ENCODE data around the gene NEK6.
"Not testable (repeated sequence)": the region's sequence is repeated elsewhere in the genome, so short reads cannot be mapped to it uniquely, and the experiment has no call there.

Gene NEK6

GRCh38 chr9:124228516-124228915 lies 29.2 kb upstream of the NEK6 start:
- DNase-seq (ENCODE audit: low spot score) = no peak

GRCh38 chr9:124231095-124231737 lies 26.5 kb upstream of the NEK6 start:
- DNase-seq (ENCODE audit: low spot score) = no peak

- no peak for DNase-seq (ENCODE audit: low spot score)
Measured at GRCh38 chr9:124238546-124239140, 19.1 kb upstream of the NEK6 start.

GRCh38 chr9:124239249-124240073 lies 18.3 kb upstream of the NEK6 start:
- DNase-seq (ENCODE audit: low spot score) = no peak

- DNase-seq (ENCODE audit: low spot score) = no peak
Measured at GRCh38 chr9:124242331-124243194, 15.2 kb upstream of the NEK6 start.

GRCh38 chr9:124247393-124247792 lies 10.4 kb upstream of the NEK6 start:
- DNase-seq (ENCODE audit: low spot score) = not testable (repeated sequence)

GRCh38 chr9:124248066-124248465 lies 9.7 kb upstream of the NEK6 start:
- no peak for DNase-seq (ENCODE audit: low spot score)

GRCh38 chr9:124248960-124249359 lies 8.8 kb upstream of the NEK6 start:
- no peak for DNase-seq (ENCODE audit: low spot score)

- no peak for DNase-seq (ENCODE audit: low spot score)
Measured at GRCh38 chr9:124251204-124251603, 6.5 kb upstream of the NEK6 start.

- no peak for DNase-seq (ENCODE audit: low spot score)
Measured at GRCh38 chr9:124251605-124252378, 6.0 kb upstream of the NEK6 start.

- not testable (repeated sequence) for DNase-seq (ENCODE audit: low spot score)
Measured at GRCh38 chr9:124252878-124253277, 4.9 kb upstream of the NEK6 start.

GRCh38 chr9:124254261-124254682 lies 3.5 kb upstream of the NEK6 start:
- no peak for DNase-seq (ENCODE audit: low spot score)

GRCh38 chr9:124255222-124255621 lies 2.5 kb upstream of the NEK6 start:
- no peak for DNase-seq (ENCODE audit: low spot score)

- DNase-seq (ENCODE audit: low spot score) = no peak
Measured at GRCh38 chr9:124256517-124257069, 1.2 kb upstream of the NEK6 start.

- no peak for DNase-seq (ENCODE audit: low spot score)
Measured at GRCh38 chr9:124257070-124257843, 492 bp upstream of the NEK6 start.

- no peak for DNase-seq (ENCODE audit: low spot score)
Measured at GRCh38 chr9:124258607-124259157, 933 bp downstream of the NEK6 start.

GRCh38 chr9:124259158-124259808 lies 1.5 kb downstream of the NEK6 start:
- no peak for DNase-seq (ENCODE audit: low spot score)

GRCh38 chr9:124260769-124261603 lies 3.2 kb downstream of the NEK6 start:
- DNase-seq (ENCODE audit: low spot score) = no peak

All from globus pallidus (tissue), 1 donor.